ENCODE data around the gene CSNK2B.

DNA sequence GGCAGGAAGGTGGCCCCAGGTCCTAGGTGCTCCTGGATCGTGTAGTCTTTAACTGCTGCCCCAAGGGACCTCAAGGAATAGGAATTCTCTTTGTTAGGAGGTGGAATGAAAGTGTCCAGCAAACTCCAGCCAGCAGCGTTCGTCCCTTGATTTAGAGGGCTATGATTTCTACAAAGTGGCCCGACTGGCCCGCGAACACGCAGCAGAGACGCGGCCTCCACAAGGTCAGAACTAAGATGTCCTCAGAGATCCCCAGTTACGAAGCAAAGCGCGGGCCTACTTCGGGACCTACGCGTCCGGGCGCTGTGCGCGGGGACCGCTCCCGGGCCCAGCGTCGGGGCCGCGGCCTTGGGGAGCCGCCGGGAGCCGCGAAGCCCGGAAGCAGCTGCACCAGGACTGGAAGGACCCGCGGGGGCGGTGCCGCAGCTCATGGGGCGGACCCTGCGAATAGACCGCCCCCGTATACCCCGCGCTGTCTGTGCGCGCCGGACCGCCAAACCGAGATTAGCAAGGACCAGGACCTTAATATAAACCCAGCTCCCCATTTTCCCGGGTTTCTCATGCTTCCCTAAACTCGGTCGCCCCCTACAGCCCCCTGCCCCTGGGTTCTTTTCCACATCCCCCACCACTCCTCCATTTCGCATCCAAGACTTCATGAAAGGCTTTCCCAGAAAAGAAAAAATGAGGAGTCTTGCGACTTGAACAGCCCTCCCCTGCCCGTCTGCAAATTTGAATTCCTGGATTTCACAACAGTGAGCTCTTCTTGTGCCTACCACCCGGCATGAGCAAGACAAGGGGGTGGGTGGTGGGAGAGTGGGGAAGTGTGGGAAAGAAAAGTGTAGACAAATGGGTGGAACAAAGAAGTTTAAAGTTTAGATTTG, 5.3 kb upstream of the CSNK2B start, which contains the start of gene C6orf47:
- TF ChIP-seq, protein P1, sequence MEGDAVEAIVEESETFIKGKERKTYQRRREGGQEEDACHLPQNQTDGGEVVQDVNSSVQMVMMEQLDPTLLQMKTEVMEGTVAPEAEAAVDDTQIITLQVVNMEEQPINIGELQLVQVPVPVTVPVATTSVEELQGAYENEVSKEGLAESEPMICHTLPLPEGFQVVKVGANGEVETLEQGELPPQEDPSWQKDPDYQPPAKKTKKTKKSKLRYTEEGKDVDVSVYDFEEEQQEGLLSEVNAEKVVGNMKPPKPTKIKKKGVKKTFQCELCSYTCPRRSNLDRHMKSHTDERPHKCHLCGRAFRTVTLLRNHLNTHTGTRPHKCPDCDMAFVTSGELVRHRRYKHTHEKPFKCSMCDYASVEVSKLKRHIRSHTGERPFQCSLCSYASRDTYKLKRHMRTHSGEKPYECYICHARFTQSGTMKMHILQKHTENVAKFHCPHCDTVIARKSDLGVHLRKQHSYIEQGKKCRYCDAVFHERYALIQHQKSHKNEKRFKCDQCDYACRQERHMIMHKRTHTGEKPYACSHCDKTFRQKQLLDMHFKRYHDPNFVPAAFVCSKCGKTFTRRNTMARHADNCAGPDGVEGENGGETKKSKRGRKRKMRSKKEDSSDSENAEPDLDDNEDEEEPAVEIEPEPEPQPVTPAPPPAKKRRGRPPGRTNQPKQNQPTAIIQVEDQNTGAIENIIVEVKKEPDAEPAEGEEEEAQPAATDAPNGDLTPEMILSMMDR (conservative IDR thresholded peaks at IDR 0.05 in 1 of 2, IDR thresholded peaks at IDR 0.05 in 1 of 2; ENCODE audit: extremely low read depth in 1 of 2, insufficient read depth in 1 of 2, low read depth in 1 of 2, low read length in 2 of 2) = no peak
- TF ChIP-seq EZH2 (IDR thresholded peaks at IDR 0.05; ENCODE audit: borderline replicate concordance, low read length) = no peak
